ENCODE measurements around the gene PFKL.
A peak's percentile ranks its signal among the peaks of the same experiment; 100 is the strongest.

The PFKL gene

DNA sequence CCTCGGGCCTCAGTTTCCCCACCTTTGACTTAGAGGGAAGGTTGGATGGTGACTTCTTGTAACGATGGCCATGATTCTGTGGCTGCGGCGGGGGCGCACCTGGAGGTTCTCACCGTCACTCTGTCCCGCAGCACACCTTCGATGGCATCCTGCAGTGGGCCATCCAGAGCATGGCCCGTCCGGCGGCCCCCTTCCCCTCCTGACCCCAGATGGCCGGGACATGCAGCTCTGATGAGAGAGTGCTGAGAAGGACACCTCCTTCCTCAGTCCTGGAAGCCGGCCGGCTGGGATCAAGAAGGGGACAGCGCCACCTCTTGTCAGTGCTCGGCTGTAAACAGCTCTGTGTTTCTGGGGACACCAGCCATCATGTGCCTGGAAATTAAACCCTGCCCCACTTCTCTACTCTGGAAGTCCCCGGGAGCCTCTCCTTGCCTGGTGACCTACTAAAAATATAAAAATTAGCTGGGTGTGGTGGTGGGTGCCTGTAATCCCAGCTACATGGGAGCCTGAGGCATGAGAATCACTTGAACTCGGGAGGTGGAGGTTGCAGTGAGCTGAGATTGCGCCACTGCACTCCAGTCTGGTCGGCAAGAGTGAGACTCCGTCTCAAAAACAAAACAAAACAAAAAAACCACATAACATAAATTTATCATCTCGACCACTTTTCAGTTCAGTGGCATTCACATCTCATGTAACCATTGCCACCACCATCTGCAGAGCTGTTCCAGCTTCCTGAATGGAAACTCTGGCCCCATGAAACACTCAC, 2.1 kb upstream of the PFKL start:
- TF ChIP-seq, protein P1, sequence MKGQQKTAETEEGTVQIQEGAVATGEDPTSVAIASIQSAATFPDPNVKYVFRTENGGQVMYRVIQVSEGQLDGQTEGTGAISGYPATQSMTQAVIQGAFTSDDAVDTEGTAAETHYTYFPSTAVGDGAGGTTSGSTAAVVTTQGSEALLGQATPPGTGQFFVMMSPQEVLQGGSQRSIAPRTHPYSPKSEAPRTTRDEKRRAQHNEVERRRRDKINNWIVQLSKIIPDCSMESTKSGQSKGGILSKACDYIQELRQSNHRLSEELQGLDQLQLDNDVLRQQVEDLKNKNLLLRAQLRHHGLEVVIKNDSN (IDR thresholded peaks at IDR 0.05) = no peak
- TF ChIP-seq TCF12 (IDR thresholded peaks at IDR 0.05; ENCODE audit: low read depth) (no peak), RAD21 (IDR thresholded peaks at IDR 0.05; ENCODE audit: low read depth) (peak; percentile 99)

DNA sequence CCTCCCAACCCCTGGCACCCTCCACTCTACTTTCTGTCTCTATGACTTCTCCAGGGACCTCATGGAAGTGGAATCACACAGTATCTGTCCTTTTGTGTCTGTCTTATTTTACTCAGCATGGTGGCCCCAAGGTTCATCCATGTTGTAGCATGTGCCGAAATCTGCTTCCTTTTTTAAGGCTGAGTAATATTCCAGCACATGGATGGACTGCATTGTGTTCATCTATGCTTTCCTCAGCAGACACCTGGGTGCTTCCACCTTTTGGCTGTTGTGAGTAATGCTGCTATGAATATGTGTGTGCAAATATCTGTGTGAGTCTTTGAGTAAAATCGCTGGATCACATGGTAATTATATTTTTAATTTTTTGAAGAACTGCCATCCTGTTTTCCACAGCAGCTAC, 1.6 kb upstream of the PFKL start:
- TF ChIP-seq NFIC (IDR thresholded peaks at IDR 0.05) (no peak), RAD21 (IDR thresholded peaks at IDR 0.05; ENCODE audit: low read depth) (no peak), CEBPB (IDR thresholded peaks at IDR 0.05) (no peak), EP300 (IDR thresholded peaks at IDR 0.05; ENCODE audit: borderline replicate concordance) (no peak), EGR1 (IDR thresholded peaks at IDR 0.05) (no peak), FOXM1 (IDR thresholded peaks at IDR 0.05; ENCODE audit: borderline replicate concordance, low read depth) (no peak), TCF12 (IDR thresholded peaks at IDR 0.05; ENCODE audit: low read depth) (no peak)

DNA sequence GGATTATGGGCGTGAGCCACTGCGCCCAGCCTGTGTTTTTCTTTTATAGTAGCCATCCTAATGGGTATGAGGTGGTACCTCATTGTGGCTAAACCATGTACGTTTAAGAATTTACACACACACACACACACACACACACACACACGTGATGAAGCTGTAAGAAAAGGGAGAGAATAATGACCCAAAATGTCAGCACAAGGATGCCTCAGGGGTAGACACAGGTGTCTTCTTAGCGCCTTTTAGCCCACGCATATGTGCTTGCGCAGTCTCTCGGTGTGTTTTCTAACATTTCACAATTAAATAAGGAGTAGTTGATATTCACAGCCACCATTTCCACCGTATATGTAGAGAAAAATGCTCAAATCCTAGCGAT, 782 bp upstream of the PFKL start:
- TF ChIP-seq, protein P1 (IDR thresholded peaks at IDR 0.05) = no peak
- TF ChIP-seq CREB1 (IDR thresholded peaks at IDR 0.05; ENCODE audit: low read depth) = no peak
- TF ChIP-seq TAF1 (IDR thresholded peaks at IDR 0.05; ENCODE audit: low read depth) = no peak
- TF ChIP-seq CEBPB (IDR thresholded peaks at IDR 0.05) = no peak
- TF ChIP-seq EGR1 (IDR thresholded peaks at IDR 0.05) = no peak
- TF ChIP-seq RAD21 (IDR thresholded peaks at IDR 0.05; ENCODE audit: low read depth) = no peak
- no peak for TF ChIP-seq EP300 (IDR thresholded peaks at IDR 0.05; ENCODE audit: borderline replicate concordance)
- TF ChIP-seq YY1 (IDR thresholded peaks at IDR 0.05; ENCODE audit: low read depth) = no peak
- TF ChIP-seq, protein P2, sequence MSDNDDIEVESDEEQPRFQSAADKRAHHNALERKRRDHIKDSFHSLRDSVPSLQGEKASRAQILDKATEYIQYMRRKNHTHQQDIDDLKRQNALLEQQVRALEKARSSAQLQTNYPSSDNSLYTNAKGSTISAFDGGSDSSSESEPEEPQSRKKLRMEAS (IDR thresholded peaks at IDR 0.05) = no peak
- TF ChIP-seq TCF12 (IDR thresholded peaks at IDR 0.05; ENCODE audit: low read depth) = no peak
- TF ChIP-seq ZBTB7A (IDR thresholded peaks at IDR 0.05; ENCODE audit: low read depth) = no peak
- no peak for TF ChIP-seq TEAD4 (IDR thresholded peaks at IDR 0.05)
- TF ChIP-seq, protein P3, sequence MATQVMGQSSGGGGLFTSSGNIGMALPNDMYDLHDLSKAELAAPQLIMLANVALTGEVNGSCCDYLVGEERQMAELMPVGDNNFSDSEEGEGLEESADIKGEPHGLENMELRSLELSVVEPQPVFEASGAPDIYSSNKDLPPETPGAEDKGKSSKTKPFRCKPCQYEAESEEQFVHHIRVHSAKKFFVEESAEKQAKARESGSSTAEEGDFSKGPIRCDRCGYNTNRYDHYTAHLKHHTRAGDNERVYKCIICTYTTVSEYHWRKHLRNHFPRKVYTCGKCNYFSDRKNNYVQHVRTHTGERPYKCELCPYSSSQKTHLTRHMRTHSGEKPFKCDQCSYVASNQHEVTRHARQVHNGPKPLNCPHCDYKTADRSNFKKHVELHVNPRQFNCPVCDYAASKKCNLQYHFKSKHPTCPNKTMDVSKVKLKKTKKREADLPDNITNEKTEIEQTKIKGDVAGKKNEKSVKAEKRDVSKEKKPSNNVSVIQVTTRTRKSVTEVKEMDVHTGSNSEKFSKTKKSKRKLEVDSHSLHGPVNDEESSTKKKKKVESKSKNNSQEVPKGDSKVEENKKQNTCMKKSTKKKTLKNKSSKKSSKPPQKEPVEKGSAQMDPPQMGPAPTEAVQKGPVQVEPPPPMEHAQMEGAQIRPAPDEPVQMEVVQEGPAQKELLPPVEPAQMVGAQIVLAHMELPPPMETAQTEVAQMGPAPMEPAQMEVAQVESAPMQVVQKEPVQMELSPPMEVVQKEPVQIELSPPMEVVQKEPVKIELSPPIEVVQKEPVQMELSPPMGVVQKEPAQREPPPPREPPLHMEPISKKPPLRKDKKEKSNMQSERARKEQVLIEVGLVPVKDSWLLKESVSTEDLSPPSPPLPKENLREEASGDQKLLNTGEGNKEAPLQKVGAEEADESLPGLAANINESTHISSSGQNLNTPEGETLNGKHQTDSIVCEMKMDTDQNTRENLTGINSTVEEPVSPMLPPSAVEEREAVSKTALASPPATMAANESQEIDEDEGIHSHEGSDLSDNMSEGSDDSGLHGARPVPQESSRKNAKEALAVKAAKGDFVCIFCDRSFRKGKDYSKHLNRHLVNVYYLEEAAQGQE (IDR thresholded peaks at IDR 0.05; ENCODE audit: low read depth) = no peak
- no peak for TF ChIP-seq FOXM1 (IDR thresholded peaks at IDR 0.05; ENCODE audit: borderline replicate concordance, low read depth)
- no peak for TF ChIP-seq NFIC (IDR thresholded peaks at IDR 0.05)

DNA sequence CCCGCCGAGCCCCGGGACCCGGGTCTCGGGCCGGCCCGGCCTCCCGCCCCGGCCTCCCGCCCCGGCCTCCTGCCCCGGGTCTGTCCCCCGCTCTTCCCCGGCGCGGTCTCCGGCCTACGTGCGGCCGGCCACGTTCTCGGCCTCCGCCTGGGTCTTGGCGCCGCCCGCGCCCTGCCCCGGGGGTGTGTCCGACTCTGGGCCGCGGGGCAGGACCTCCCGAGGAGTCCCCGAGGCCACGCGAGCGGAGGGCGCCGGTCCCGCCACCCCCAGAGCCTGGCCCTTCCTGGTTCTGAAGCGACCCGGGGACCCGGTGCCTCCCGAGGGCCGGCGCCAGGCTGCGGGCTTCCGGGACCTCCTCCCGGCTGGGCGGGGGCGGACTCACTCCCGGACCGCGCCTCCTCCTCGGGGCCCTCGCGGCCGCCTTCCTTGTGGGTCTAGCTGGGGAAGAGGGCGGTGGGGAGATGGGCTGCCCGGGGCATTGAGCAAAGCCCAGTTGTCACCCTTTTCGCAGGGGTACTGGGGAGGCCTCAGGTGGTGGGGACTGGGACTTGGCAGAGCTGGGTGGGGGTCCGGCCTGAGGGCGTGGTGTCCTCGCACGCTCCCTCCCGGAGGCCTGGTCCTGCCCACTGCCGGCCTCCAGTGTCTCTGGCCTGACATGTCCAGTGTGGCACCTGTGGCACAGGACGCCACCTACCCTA, 558 bp downstream of the PFKL start:
- TF ChIP-seq RAD21 (IDR thresholded peaks at IDR 0.05; ENCODE audit: low read depth) = no peak
- TF ChIP-seq EGR1 (IDR thresholded peaks at IDR 0.05) = peak; percentile 68
- TF ChIP-seq ZBTB7A (IDR thresholded peaks at IDR 0.05; ENCODE audit: low read depth) = peak; percentile 40; the same call in 1 of the 2 replicates
- no peak for TF ChIP-seq CEBPB (IDR thresholded peaks at IDR 0.05)

DNA sequence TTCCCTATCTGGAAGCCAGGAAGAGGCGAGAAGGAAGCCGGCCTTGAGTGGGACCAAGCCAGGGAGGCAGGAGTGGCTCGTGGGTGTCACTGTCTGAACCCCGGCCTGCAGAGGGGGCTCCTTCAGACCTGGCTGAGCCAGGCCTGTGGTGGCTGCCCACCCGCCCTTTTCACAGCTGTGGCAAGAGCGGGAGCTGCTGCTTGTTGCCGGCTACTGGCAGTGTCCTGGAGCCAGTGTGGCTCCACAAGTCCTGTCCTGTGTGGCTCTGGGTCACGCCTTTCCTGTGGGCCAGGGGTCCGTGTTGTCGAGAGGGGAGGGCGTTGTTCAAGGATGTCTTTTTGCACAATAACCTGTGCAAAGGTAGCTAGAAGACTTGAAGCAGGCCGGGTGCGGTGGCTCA, 1.3 kb downstream of the PFKL start:
- TF ChIP-seq CEBPB (IDR thresholded peaks at IDR 0.05) = no peak
- no peak for TF ChIP-seq TAF1 (IDR thresholded peaks at IDR 0.05; ENCODE audit: low read depth)
- TF ChIP-seq, protein P2 (IDR thresholded peaks at IDR 0.05) = no peak

DNA sequence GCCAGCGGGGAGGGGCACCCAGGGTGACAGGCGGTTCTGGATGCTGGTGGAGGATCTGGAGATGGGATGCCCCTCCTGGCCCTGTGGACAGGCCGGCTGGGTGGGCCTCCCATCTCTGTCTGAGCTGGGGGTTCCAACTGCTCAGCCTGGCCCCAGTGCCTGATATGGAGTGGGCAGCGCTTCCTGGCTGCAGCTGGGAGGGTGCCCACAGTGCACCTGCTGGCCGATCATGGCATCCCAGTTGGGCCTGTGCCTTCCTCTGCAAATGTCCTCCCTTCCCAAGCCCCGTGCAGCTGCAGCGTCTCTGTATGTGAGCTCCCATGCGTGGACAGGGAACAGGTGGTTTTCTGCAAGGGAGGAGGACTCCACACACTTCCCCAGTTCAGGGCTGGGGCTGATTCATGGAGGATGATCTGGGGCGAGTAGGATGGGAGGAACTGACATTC, 2.1 kb downstream of the PFKL start:
- TF ChIP-seq TCF12 (IDR thresholded peaks at IDR 0.05; ENCODE audit: low read depth) (no peak), EP300 (IDR thresholded peaks at IDR 0.05; ENCODE audit: borderline replicate concordance) (no peak), TAF1 (IDR thresholded peaks at IDR 0.05; ENCODE audit: low read depth) (no peak), EGR1 (IDR thresholded peaks at IDR 0.05) (no peak), TEAD4 (IDR thresholded peaks at IDR 0.05) (no peak), ZBTB7A (IDR thresholded peaks at IDR 0.05; ENCODE audit: low read depth) (no peak), RAD21 (IDR thresholded peaks at IDR 0.05; ENCODE audit: low read depth) (no peak)
- TF ChIP-seq, protein P2 (IDR thresholded peaks at IDR 0.05) = no peak

DNA sequence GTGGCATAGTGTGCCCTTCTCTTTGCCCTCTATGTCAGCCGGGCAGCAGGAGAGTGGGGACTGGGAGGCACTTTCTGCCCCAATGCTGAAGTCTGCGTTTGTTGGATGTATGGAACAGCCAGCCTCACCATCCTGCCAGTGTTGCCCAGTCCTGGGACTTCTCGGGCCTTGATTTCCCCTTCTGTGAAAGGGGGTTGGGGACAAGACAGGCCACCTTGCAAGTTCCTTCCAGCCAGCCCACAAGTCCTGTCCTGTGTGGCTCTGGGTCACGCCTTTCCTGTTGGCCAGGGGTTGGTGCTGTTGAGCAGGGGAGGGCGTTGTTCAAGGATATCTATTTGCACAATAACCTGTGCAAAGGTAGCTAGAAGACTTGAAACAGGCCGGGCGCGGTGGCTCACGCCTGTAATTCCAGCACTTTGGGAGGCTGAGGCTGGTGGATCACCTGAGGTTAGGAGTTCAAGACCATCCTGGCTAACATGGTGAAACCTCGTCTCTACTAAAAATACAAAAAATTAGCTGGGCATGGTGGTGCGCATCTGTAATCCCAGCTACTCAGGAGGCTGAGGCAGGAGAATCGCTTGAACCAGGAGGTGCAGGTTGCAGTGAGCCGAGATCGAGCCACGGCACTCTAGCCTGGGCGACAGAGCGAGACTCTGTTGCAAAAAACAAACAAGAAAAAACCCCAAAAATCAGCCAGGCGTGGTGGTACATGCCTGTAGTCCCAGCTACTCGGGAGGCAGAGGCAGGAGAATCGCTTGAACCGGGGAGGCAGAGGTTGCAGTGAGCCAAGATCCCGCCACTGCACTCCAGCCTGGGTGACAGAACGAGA, 2.9 kb downstream of the PFKL start:
- TF ChIP-seq RAD21 (IDR thresholded peaks at IDR 0.05; ENCODE audit: low read depth) = peak; percentile 36
